GM12872 (cell line): ENCODE measurements around the gene SEMA4A.

Experiments
- TF ChIP-seq, protein P1 (sequence below): IDR thresholded peaks from 3 replicates; pipeline ENCODE4 v1.5.1; 2011; ENCODE audit warnings: low read depth, mild to moderate bottlenecking, low read length, moderate library complexity; ENCODE audit not compliant: insufficient read depth

Gene SEMA4A

GRCh38 chr1:156140879-156141707, 12.3 kb upstream of the SEMA4A start:
- TF ChIP-seq, protein P1, sequence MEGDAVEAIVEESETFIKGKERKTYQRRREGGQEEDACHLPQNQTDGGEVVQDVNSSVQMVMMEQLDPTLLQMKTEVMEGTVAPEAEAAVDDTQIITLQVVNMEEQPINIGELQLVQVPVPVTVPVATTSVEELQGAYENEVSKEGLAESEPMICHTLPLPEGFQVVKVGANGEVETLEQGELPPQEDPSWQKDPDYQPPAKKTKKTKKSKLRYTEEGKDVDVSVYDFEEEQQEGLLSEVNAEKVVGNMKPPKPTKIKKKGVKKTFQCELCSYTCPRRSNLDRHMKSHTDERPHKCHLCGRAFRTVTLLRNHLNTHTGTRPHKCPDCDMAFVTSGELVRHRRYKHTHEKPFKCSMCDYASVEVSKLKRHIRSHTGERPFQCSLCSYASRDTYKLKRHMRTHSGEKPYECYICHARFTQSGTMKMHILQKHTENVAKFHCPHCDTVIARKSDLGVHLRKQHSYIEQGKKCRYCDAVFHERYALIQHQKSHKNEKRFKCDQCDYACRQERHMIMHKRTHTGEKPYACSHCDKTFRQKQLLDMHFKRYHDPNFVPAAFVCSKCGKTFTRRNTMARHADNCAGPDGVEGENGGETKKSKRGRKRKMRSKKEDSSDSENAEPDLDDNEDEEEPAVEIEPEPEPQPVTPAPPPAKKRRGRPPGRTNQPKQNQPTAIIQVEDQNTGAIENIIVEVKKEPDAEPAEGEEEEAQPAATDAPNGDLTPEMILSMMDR, result peak; percentile 88

- TF ChIP-seq, protein P1, result no peak
These were observed 9.5 kb upstream of the SEMA4A start for GRCh38 chr1:156143765-156144489.

DNA sequence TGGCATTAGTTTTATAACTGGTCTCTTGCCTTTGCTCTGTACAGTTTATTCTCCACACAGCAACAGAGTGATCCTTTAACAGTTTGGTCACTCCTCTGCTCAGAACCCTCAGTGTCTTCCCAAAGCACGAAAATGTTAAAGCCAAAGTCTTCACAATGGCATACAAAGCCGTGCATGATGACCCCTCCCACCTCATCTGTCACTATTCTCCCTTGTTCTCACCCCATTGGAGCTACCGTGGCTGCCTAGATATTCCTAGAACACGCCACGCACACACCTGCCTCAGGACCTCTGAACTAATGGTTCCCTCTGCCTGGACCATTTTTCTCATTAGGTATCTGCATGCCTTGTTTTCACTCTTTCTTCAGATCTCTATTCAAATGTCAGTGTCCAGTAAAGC, 8.6 kb upstream of the SEMA4A start:
- TF ChIP-seq, protein P1, result no peak

DNA sequence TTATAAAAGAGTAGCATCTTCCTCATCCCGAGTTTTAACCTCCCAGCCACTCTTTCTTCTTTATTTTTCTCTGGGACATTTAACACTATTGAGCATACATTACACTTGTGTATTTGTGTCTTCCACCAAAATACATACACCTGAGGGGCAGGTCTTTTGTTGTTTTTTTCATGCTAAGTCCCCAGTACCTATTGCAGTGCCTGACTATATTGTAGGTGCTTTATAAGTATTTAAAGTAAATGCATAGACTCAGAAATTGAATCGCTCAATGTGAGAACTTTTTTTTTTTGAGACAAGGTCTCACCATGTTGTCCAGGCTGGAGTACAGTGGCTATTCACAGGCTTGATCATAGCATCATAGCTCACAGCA, 7.8 kb upstream of the SEMA4A start:
- TF ChIP-seq, protein P1, result no peak

DNA sequence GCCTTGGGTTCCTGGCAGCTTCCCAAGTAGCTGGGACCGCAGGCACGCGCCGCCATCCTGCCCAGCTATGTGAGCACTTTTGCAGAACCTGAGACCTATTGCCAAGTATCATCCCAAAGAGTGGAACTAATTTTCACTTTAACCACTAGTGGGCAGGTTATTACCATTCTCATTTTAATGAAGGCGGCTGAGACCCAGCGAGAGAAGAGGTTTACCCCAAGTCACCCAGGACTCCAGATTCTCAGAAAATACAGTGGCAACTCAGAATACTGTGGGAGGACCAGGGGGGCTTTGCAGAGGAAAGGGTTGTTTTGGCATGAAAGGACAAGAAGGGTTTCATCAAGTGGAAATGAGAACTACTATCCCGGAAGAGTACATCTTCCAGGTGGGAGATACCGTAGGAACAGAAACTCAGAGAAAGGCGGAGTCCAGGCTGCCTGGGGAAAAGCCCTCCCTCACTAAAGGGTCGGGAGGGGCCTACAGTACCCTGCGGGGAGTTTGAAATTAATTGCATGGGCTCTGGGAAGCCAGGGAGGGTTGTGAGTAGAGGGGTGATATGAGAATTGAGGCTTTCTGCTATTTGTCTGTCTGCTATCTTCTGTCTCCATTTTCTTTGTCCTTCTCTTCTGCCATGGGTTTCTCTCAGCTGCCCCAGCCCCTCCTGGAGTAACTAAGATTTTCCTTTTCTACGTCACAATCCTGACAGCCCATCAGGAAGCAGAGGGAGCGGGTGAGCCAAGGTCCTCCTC, 7.2 kb upstream of the SEMA4A start:
- TF ChIP-seq, protein P1, result peak; percentile 78

DNA sequence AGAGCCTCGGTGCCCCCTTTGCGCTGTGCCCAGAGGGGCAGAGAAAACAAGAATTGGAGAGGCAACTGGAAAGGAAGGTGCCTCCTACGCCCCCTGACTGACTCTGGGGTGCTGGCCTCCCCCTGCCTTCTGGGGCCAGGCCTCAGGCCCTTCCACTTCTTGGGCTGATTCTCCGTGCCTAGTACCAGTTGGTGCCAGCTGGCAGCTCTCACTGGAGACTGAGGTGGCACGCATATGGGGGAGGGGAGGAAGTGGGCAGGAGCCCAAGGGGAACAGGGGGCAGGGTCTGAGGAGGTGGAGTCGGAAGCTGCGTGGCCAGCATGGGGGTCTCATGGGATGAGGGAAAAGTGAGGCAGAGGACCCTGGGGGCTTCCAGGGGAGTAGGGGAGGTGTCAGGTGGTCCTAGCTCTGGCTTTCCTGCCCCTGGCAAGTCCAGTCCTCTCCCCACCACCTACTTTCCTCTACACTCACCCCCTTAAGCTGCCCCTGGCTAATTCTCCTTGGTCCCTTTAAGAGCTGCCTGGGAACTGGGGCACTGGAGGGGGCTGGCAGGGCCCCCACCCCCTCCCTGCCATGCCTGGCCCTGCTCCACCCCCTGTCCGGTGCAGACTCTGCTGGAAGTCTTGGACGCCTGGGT, 6.5 kb upstream of the SEMA4A start:
- TF ChIP-seq, protein P1, result no peak

DNA sequence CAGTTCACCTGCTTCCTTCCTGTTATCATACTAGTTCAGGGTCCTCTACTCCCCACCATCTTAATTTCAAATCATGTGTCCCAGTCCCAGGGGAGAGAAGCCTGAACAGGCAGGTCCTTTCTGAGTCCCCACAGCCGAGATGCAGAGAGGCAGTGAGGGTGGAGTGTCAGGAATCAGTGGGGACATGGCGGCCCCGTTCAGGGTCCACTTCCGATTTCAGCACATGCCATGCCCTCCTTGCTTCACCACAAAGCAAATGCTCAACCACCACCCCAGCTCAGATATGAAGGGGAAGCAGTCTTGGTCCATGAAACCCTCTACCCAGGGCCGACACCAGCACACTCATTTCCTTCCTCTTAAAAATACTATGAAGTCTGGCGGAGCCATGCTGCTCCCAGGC, 5.2 kb upstream of the SEMA4A start:
- TF ChIP-seq, protein P1, result no peak
